Heart right ventricle (tissue), 16 donors: ENCODE data around the gene CDH13. TPM values are rescaled to one million over a fixed set of nuclear protein-coding genes. Genes with fewer than 3 reads are reported as not detected.

Source experiments
- ATAC-seq, 8 donors: fragments of 200-7000 bp; cut with Tn5 transposase; one replicate each; pipeline ENCODE4 v1.9.1; 2020; ENCODE audit warnings: mild to moderate bottlenecking in 8 of 8, moderate library complexity in 8 of 8, moderate number of reproducible peaks in 1 of 8
- DNase-seq, 2 donors: peaks; one replicate each; pipeline ENCODE4 v3.0.0-alpha.2; 2020
- H3K27ac ChIP-seq, 10 donors: fragments of 200-600 bp; sonication (generic) in 2 of 10; one replicate each; pipeline versions ENCODE4 v1.5.0 to v1.8.0; 2020 to 2022; ENCODE audit warnings: mild to moderate bottlenecking in 3 of 10
- H3K27me3 ChIP-seq, 7 donors: fragments of 200-600 bp; one replicate each; pipeline ENCODE4 v1.8.0; 2021 to 2022; ENCODE audit warnings: mild to moderate bottlenecking in 2 of 7
- H3K36me3 ChIP-seq, 9 donors: fragments of 200-600 bp; sonication (generic) in 1 of 9; one replicate each; pipeline versions ENCODE4 v1.5.0 to v1.8.0; 2020 to 2022; ENCODE audit warnings: mild to moderate bottlenecking in 2 of 9
- H3K4me1 ChIP-seq, 9 donors: fragments of 200-600 bp; sonication (generic) in 1 of 9; one replicate each; pipeline versions ENCODE4 v1.5.0 to v1.8.0; 2020 to 2022; ENCODE audit warnings: mild to moderate bottlenecking in 4 of 9
- H3K4me3 ChIP-seq, 10 donors: fragments of 200-600 bp; sonication (generic) in 2 of 10; one replicate each; pipeline versions ENCODE4 v1.5.0 to v1.8.0; 2020 to 2022; ENCODE audit warnings: mild to moderate bottlenecking in 7 of 10, moderate library complexity in 2 of 10
- H3K9me3 ChIP-seq, 11 donors: fragments of 200-600 bp in 10 of 11; sonication (generic) in 2 of 11; one replicate each; pipeline versions ENCODE4 v1.5.0 to v1.8.0; 2013 to 2022; ENCODE audit warnings: mild to moderate bottlenecking in 2 of 11, control low read depth in 1 of 11, moderate library complexity in 1 of 11
- CTCF ChIP-seq, 9 donors: fragments of 200-600 bp; sonication (generic) in 2 of 9; IDR thresholded peaks; one replicate each; pipeline versions ENCODE4 v1.5.0 to v1.8.0; 2021 to 2022; ENCODE audit warnings: antibody characterized with exemption in 9 of 9, mild to moderate bottlenecking in 5 of 9, moderate library complexity in 1 of 9
- whole genome bisulfite sequencing, 2 donors: extraction: QIAGEN DNeasy Blood & Tissue Kit; methylation state at CpG; one replicate each; pipeline ENCODE4 v1.1.7; 2013; ENCODE audit warnings: inconsistent platforms in 1 of 2; 5-methylcytosine and 5-hydroxymethylcytosine counted together
- intact Hi-C, 10 donors: fragments of 100-400 bp; cut with DNase I; formaldehyde crosslinking; loops; one replicate each; pipeline versions ENCODE4 v1.11.1 to v1.14.2; 2022
- polyA plus RNA-seq, 2 donors: library from polyadenylated mRNA; stranded (reverse); fragments of 200-250 nt; gene quantifications; one replicate each; pipeline ENCODE4 v1.2.3, GENCODE V29; 2013
- total RNA-seq, 10 donors: library from RNA; stranded (reverse); fragmentation: NEBNext Ultra II Directional in 3 of 10; extraction: Animal tissue kit (Norgen Biotek cat#: 25700) in 3 of 10; gene quantifications; one replicate each; pipeline versions ENCODE4 v1.2.1 to v1.2.4, GENCODE V29; 2021 to 2023
- donor health status: Arrhythmogenic right ventricular cardiomyopathy.
- donor health status: ischemic (EF 13 %, LVEDD 7.1; RV severe dilation, severe dysfunction).
- donor health status: healthy with polysubstance abuse.
- donor health status: DM: no; HTN: yes; CAD: no.
- donor health status: DM: no; HTN: no; CAD: no.
- donor health status: ischemic (EF 25% LVEDD 6.9; RV normal size, moderate dysfunction).
- donor health status: ischemic (EF 25% LVEDD 5.7; RV mildly dilated, moderate dysfunction).
- donor health status: healthy.
- donor health status: DM: yes; HTN: yes; CAD: no.
- donor health status: Ischemic cardiomyopathy.
- donor health status: ischemic (EF 35%, LVEDD 5.7; RV mildly dilated, moderate dysfunction).
- donor health status: nonischemic (EF 11% LVEDD 7.7; RV severe dilation, severe dysfunction).
- donor health status: DM: yes; HTN: yes; CAD: no.
- donor health status: PGD.
- donor health status: ischemic (EF 29% LVEDD 5.4; RV normal size, mild dysfunction).
- donor health status: nonischemic (EF 23%, LVEDD 6.1; RV moderate dilation, normal function).

CDH13 gene
- total and polyA plus RNA-seq, 12 donors = 15.5 to 221 (median 168) TPM

- intact Hi-C loops = no loop called here
- Histone ChIP-seq H3K36me3 (no peaks in the 10 kb centered on the region), H3K27ac (no peak overlapping the region), H3K4me3 (no peak overlapping the region), H3K4me1 (no peaks in the 10 kb centered on the region), H3K27me3 (no peaks in the 10 kb centered on the region), H3K9me3 (no peaks in the 10 kb centered on the region)
- no peak for ATAC-seq
- no peak for TF ChIP-seq CTCF (IDR thresholded peaks at IDR 0.05)
- 53 to 57% methylated on average over 3 of the region's 3 CpGs for WGBS, 2 donors
- DNase-seq = no peak
Observed at GRCh38 chr16:83554096-83554495, 927.3 kb downstream of the CDH13 start.

DNA sequence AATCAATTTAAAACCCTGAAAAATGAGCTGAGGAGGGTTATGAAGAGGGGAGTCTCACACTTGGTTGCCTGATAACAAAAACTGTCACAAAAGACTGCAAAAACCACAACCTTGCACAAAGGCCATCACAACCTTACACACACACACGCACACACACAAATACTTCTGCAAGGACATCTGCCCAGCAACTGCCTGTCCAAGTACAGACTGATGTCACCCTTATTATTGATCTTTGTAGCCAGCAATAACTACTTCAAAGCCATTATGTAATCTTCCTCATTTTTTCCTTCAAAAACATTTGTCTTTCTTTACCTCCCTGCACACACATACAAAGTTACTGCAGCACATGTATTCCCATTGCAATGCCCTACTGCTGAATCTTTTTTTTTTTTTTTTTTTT is 927.8 kb downstream of the CDH13 start:
- no peak for DNase-seq
- H3K4me1 ChIP-seq = no peaks in the 10 kb centered on the region
- no peak overlapping the region for H3K4me3 ChIP-seq
- intact Hi-C loops = no loop called here
- TF ChIP-seq CTCF (IDR thresholded peaks at IDR 0.05) = no peak
- no peak overlapping the region for H3K27ac ChIP-seq
- ATAC-seq = no peak
- 96 to 97% methylated on average over 1 of the region's 1 CpG for WGBS, 2 donors
- H3K36me3 ChIP-seq = no peaks in the 10 kb centered on the region
- H3K9me3 ChIP-seq = no peaks in the 10 kb centered on the region
- H3K27me3 ChIP-seq = no peaks in the 10 kb centered on the region

DNA sequence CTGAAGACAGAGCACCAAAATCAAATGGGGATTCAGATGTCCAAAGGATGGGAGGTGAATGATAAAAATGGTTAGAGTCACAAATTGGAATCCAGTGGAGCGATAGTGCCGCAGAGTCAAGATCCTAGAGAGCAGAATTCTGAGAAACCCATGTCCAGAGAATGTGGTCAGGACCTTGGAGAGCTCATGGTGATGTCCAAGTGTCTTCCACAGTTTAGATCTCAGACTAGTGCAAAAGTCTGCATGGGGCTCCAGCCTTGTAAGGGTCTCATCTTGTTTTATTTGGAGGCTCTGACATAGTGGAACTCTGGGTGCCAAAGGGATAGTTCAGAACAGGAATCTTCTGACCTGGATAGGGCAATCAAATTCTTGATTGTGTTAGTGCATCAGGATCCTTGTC is 935.1 kb downstream of the CDH13 start:
- Histone ChIP-seq H3K4me3 (no peak overlapping the region), H3K27me3 (no peaks in the 10 kb centered on the region), H3K36me3 (no peaks in the 10 kb centered on the region), H3K4me1 (no peaks in the 10 kb centered on the region), H3K27ac (no peak overlapping the region), H3K9me3 (no peaks in the 10 kb centered on the region)
- no peak for DNase-seq
- intact Hi-C loops = no loop called here
- no peak for TF ChIP-seq CTCF (IDR thresholded peaks at IDR 0.05)
- 92 to 95% methylated on average over 2 of the region's 2 CpGs for WGBS, 2 donors
- ATAC-seq = no peak

GRCh38 chr16:83568345-83568744 is 941.6 kb downstream of the CDH13 start:
- H3K9me3 ChIP-seq = no peaks in the 10 kb centered on the region
- TF ChIP-seq CTCF (IDR thresholded peaks at IDR 0.05) = no peak
- WGBS, 2 donors = 79 to 80% methylated on average over 7 of the region's 7 CpGs
- ATAC-seq (no peak), DNase-seq (no peak)
- H3K4me3 ChIP-seq = no peak overlapping the region
- no peaks in the 10 kb centered on the region for H3K27me3 ChIP-seq
- no peak overlapping the region for H3K27ac ChIP-seq
- H3K4me1 ChIP-seq = no peaks in the 10 kb centered on the region
- H3K36me3 ChIP-seq = no peaks in the 10 kb centered on the region
- intact Hi-C loops = no loop called here

DNA sequence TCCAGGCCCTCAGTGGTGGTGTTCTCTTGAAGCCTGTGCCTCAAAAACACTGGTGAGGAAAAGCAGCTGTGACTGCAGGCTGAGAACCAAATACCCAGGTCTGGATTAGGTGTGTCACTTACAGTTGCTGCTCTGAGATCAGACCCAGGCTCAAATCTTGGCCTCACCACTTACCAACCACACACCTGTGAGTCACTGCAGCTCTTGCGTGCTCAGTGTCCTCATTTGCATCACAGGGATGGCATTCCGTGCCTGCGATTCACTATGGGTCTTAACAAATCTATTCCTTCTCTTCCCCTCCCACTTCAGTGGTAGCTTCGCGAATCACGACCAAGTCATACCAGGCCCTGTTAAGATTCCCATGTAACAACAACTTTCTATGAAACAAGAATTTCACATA is 947.6 kb downstream of the CDH13 start:
- Histone ChIP-seq H3K27ac (no peak overlapping the region), H3K4me3 (no peak overlapping the region), H3K27me3 (no peaks in the 10 kb centered on the region), H3K9me3 (peaks cover 0 to 12% (median 0%) of the 10 kb centered on the region in 11 donors), H3K36me3 (no peaks in the 10 kb centered on the region), H3K4me1 (no peaks in the 10 kb centered on the region)
- intact Hi-C loops = no loop called here
- no peak for ATAC-seq
- WGBS, 2 donors = 78 to 89% methylated on average over 6 of the region's 6 CpGs
- DNase-seq = no peak
- TF ChIP-seq CTCF (IDR thresholded peaks at IDR 0.05) = no peak
